Measurements from ENCODE around the gene AJM1. TPM values are rescaled to one million over a fixed set of nuclear protein-coding genes. Genes with fewer than 3 reads are reported as not detected.

Gene AJM1
- total RNA-seq, 6 experiments from 2014 or later: 4.5 to 8.0 (median 5.3) TPM

GRCh38 chr9:136860529-136860928 is 18.3 kb downstream of the AJM1 start:
- no peak for TF ChIP-seq CTCF (IDR thresholded peaks at IDR 0.05)
- H3K27ac Mint-ChIP-seq: no peak overlapping the region
- no peaks in the 10 kb centered on the region for H3K27me3 Mint-ChIP-seq (ENCODE audit: insufficient read depth)
- peaks cover 12% of the 10 kb centered on the region for H3K4me1 Mint-ChIP-seq (ENCODE audit: low read depth)
- no peak overlapping the region for H3K4me3 Mint-ChIP-seq
- no peaks in the 10 kb centered on the region; the same call in 1 of the 2 replicates for H3K36me3 Mint-ChIP-seq (ENCODE audit: low read depth)
- no peaks in the 10 kb centered on the region for H3K9me3 Mint-ChIP-seq
- DNase-seq: no peak

GRCh38 chr9:136860933-136861873 is 18.9 kb downstream of the AJM1 start:
- Mint-ChIP-seq H3K9me3 (no peaks in the 10 kb centered on the region), H3K4me1 (ENCODE audit: low read depth) (peaks cover 12% of the 10 kb centered on the region), H3K36me3 (ENCODE audit: low read depth) (no peaks in the 10 kb centered on the region; the same call in 1 of the 2 replicates), H3K27ac (no peak overlapping the region), H3K27me3 (ENCODE audit: insufficient read depth) (no peaks in the 10 kb centered on the region), H3K4me3 (no peak overlapping the region)
- no peak for DNase-seq
- TF ChIP-seq CTCF (IDR thresholded peaks at IDR 0.05): no peak

- peaks cover 12% of the 10 kb centered on the region for H3K4me1 Mint-ChIP-seq (ENCODE audit: low read depth)
- H3K36me3 Mint-ChIP-seq (ENCODE audit: low read depth): no peaks in the 10 kb centered on the region; the same call in 1 of the 2 replicates
- no peak overlapping the region for H3K4me3 Mint-ChIP-seq
- no peak for TF ChIP-seq CTCF (IDR thresholded peaks at IDR 0.05)
- H3K9me3 Mint-ChIP-seq: no peaks in the 10 kb centered on the region
- H3K27me3 Mint-ChIP-seq (ENCODE audit: insufficient read depth): no peaks in the 10 kb centered on the region
- DNase-seq: no peak
- H3K27ac Mint-ChIP-seq: no peak overlapping the region
Measured at GRCh38 chr9:136861874-136862457, 19.7 kb downstream of the AJM1 start.

- H3K27ac Mint-ChIP-seq: no peak overlapping the region
- H3K27me3 Mint-ChIP-seq (ENCODE audit: insufficient read depth): no peaks in the 10 kb centered on the region
- peaks cover 4% of the 10 kb centered on the region; the same call in 1 of the 2 replicates for H3K9me3 Mint-ChIP-seq
- peaks cover 12% of the 10 kb centered on the region for H3K4me1 Mint-ChIP-seq (ENCODE audit: low read depth)
- DNase-seq: no peak
- H3K36me3 Mint-ChIP-seq (ENCODE audit: low read depth): peaks cover 6% of the 10 kb centered on the region; the same call in 1 of the 2 replicates
- no peak overlapping the region for H3K4me3 Mint-ChIP-seq
- TF ChIP-seq CTCF (IDR thresholded peaks at IDR 0.05): no peak
Measured at GRCh38 chr9:136862849-136863622, 20.8 kb downstream of the AJM1 start.

- peak overlapping the region; percentile 21; the same call in 1 of the 2 replicates for H3K27ac Mint-ChIP-seq
- H3K36me3 Mint-ChIP-seq (ENCODE audit: low read depth): peaks cover 11% of the 10 kb centered on the region
- DNase-seq: no peak
Measured at GRCh38 chr9:136863623-136864273, 21.5 kb downstream of the AJM1 start.

More at GRCh38 chr9:136863623-136864273, 21.5 kb downstream of the AJM1 start:
- Mint-ChIP-seq H3K4me1 (ENCODE audit: low read depth) (peaks cover 12% of the 10 kb centered on the region), H3K9me3 (peaks cover 5% of the 10 kb centered on the region), H3K27me3 (ENCODE audit: insufficient read depth) (no peaks in the 10 kb centered on the region; the same call in 1 of the 2 replicates), H3K4me3 (no peak overlapping the region)
- no peak for TF ChIP-seq CTCF (IDR thresholded peaks at IDR 0.05)

Data from HFFc6 (cell line).